Hepatocyte (in vitro differentiated cells): ENCODE data around the gene PLAAT5.

Experiments used
- CTCF ChIP-seq: fragments of 200-600 bp; sonication (generic); IDR thresholded peaks from 2 replicates; pipeline ENCODE4 v1.5.1; 2016; ENCODE audit warnings: antibody characterized with exemption, mild to moderate bottlenecking; ENCODE audit not compliant: poor library complexity
- EZH2phosphoT487 ChIP-seq: fragments of 200-600 bp; sonication (generic); IDR thresholded peaks from one replicate; pipeline ENCODE4 v1.6.1; 2018; ENCODE audit warnings: antibody characterized with exemption, mild to moderate bottlenecking, low read depth, moderate library complexity; ENCODE audit not compliant: unreplicated experiment, severe bottlenecking

GRCh38 chr11:63445720-63446119 is 45.2 kb downstream of the PLAAT5 start:
- TF ChIP-seq CTCF (no peak), EZH2phosphoT487 (no peak)
